HFFc6 (cell line): ENCODE measurements around the gene MKI67. TPM values are rescaled to one million over a fixed set of nuclear protein-coding genes. Genes with fewer than 3 reads are reported as not detected.

Experiments used
- DNase-seq: peaks from one replicate; pipeline ENCODE4 v3.0.0-alpha.2; 2018
- H3K27ac Mint-ChIP-seq: 2 replicates; pipeline ENCODE4 v1.8.0; 2020; ENCODE audit warnings: mild to moderate bottlenecking, mixed read lengths
- H3K27me3 Mint-ChIP-seq: 2 replicates; pipeline ENCODE4 v1.8.0; 2021; ENCODE audit warnings: mild to moderate bottlenecking, moderate library complexity, mixed read lengths; ENCODE audit not compliant: insufficient read depth
- H3K36me3 Mint-ChIP-seq: 2 replicates; pipeline ENCODE4 v1.8.0; 2021; ENCODE audit warnings: low read depth, mixed read lengths
- H3K4me1 Mint-ChIP-seq: 2 replicates; pipeline ENCODE4 v1.8.0; 2020; ENCODE audit warnings: low read depth, mixed read lengths
- H3K4me3 Mint-ChIP-seq: 2 replicates; pipeline ENCODE4 v1.8.0; 2020; ENCODE audit warnings: mild to moderate bottlenecking, moderate library complexity, mixed read lengths
- H3K9me3 Mint-ChIP-seq: 2 replicates; pipeline ENCODE4 v1.8.0; 2020; ENCODE audit warnings: mild to moderate bottlenecking, mixed read lengths
- CTCF ChIP-seq: fragments of 200-600 bp; sonication (generic); IDR thresholded peaks from 2 replicates; pipeline ENCODE4 v1.5.0; 2021; ENCODE audit warnings: antibody characterized with exemption, mild to moderate bottlenecking
- total RNA-seq, 6 experiments: library from RNA; stranded (reverse); fragmentation: NEBNext Ultra II Directional; extraction: Animal tissue kit (Norgen Biotek cat#: 25700); gene quantifications; 2 replicates in 1 of 6; 3 replicates in 5 of 6; pipeline ENCODE4 v1.2.3, GENCODE V29; 2021

Gene MKI67
- total RNA-seq, 6 experiments from 2014 or later, result 38.2 to 77.0 (median 70.0) TPM

- Mint-ChIP-seq H3K27ac (no peak overlapping the region), H3K4me3 (no peak overlapping the region), H3K9me3 (no peaks in the 10 kb centered on the region), H3K4me1 (no peaks in the 10 kb centered on the region), H3K36me3 (peaks cover 21% of the 10 kb centered on the region), H3K27me3 (no peaks in the 10 kb centered on the region)
- no peak for TF ChIP-seq CTCF
- no peak for DNase-seq
Measured at GRCh38 chr10:128103229-128103714, 23.0 kb downstream of the MKI67 start.

GRCh38 chr10:128102480-128103228, 23.6 kb downstream of the MKI67 start:
- no peak overlapping the region for H3K27ac Mint-ChIP-seq
- H3K27me3 Mint-ChIP-seq, result no peaks in the 10 kb centered on the region
- no peak for TF ChIP-seq CTCF
- no peaks in the 10 kb centered on the region for H3K9me3 Mint-ChIP-seq
- no peak overlapping the region for H3K4me3 Mint-ChIP-seq
- no peak for DNase-seq
- H3K36me3 Mint-ChIP-seq, result peaks cover 27% of the 10 kb centered on the region
- no peaks in the 10 kb centered on the region for H3K4me1 Mint-ChIP-seq

- no peak for TF ChIP-seq CTCF
- peaks cover 29% of the 10 kb centered on the region for H3K36me3 Mint-ChIP-seq
- no peak overlapping the region for H3K4me3 Mint-ChIP-seq
- H3K27me3 Mint-ChIP-seq, result no peaks in the 10 kb centered on the region
- no peaks in the 10 kb centered on the region; the same call in 1 of the 2 replicates for H3K4me1 Mint-ChIP-seq
- H3K9me3 Mint-ChIP-seq, result no peaks in the 10 kb centered on the region
- no peak overlapping the region for H3K27ac Mint-ChIP-seq
- no peak for DNase-seq
Measured at GRCh38 chr10:128101901-128102300, 24.3 kb downstream of the MKI67 start.

GRCh38 chr10:128099901-128100300, 26.3 kb downstream of the MKI67 start:
- Mint-ChIP-seq H3K36me3 (peaks cover 35% of the 10 kb centered on the region), H3K27ac (no peak overlapping the region), H3K27me3 (peaks cover 2% of the 10 kb centered on the region; the same call in 1 of the 2 replicates), H3K4me1 (no peaks in the 10 kb centered on the region; the same call in 1 of the 2 replicates), H3K4me3 (no peak overlapping the region), H3K9me3 (no peaks in the 10 kb centered on the region)
- TF ChIP-seq CTCF, result no peak
- DNase-seq, result no peak

GRCh38 chr10:128098631-128099030, 27.6 kb downstream of the MKI67 start:
- H3K36me3 Mint-ChIP-seq, result peaks cover 31% of the 10 kb centered on the region
- peaks cover 2% of the 10 kb centered on the region for H3K27me3 Mint-ChIP-seq
- H3K4me1 Mint-ChIP-seq, result no peaks in the 10 kb centered on the region; the same call in 1 of the 2 replicates
- no peak for DNase-seq
- H3K9me3 Mint-ChIP-seq, result no peaks in the 10 kb centered on the region
- H3K4me3 Mint-ChIP-seq, result no peak overlapping the region
- TF ChIP-seq CTCF, result no peak
- H3K27ac Mint-ChIP-seq, result no peak overlapping the region
